ENCODE results near the gene SOCS2.

GRCh38 chr12:93571925-93572711, at the start of gene SOCS2:
- TF ChIP-seq POLR2A (IDR thresholded peaks at IDR 0.05), result no peak
- TF ChIP-seq, protein P1, sequence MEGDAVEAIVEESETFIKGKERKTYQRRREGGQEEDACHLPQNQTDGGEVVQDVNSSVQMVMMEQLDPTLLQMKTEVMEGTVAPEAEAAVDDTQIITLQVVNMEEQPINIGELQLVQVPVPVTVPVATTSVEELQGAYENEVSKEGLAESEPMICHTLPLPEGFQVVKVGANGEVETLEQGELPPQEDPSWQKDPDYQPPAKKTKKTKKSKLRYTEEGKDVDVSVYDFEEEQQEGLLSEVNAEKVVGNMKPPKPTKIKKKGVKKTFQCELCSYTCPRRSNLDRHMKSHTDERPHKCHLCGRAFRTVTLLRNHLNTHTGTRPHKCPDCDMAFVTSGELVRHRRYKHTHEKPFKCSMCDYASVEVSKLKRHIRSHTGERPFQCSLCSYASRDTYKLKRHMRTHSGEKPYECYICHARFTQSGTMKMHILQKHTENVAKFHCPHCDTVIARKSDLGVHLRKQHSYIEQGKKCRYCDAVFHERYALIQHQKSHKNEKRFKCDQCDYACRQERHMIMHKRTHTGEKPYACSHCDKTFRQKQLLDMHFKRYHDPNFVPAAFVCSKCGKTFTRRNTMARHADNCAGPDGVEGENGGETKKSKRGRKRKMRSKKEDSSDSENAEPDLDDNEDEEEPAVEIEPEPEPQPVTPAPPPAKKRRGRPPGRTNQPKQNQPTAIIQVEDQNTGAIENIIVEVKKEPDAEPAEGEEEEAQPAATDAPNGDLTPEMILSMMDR (IDR thresholded peaks at IDR 0.05), result no peak
